ENCODE measurements around the gene EEFSEC.

- no peak for TF ChIP-seq CTCF (conservative IDR thresholded peaks at IDR 0.05; ENCODE audit: low read length)
- TF ChIP-seq EZH2phosphoT487 (IDR thresholded peaks at IDR 0.05; ENCODE audit: borderline replicate concordance, low read depth, low read length) = no peak
Observed at GRCh38 chr3:128354788-128355542, 201.7 kb downstream of the EEFSEC start.

Data from OCI-LY7 (cell line).